ENCODE data around the gene ENTPD8.

Gene ENTPD8

GRCh38 chr9:137427454-137428310 lies 13.5 kb downstream of the ENTPD8 start:
- H3K4me1 Mint-ChIP-seq (ENCODE audit: low read depth): peaks cover 6% of the 10 kb centered on the region
- no peak overlapping the region for H3K27ac Mint-ChIP-seq
- no peaks in the 10 kb centered on the region for H3K9me3 Mint-ChIP-seq
- no peaks in the 10 kb centered on the region for H3K36me3 Mint-ChIP-seq (ENCODE audit: low read depth)
- H3K27me3 Mint-ChIP-seq: no peaks in the 10 kb centered on the region
- no peak overlapping the region for H3K4me3 Mint-ChIP-seq

- H3K27me3 Mint-ChIP-seq: no peaks in the 10 kb centered on the region
- no peak overlapping the region for H3K27ac Mint-ChIP-seq
- H3K4me3 Mint-ChIP-seq: no peak overlapping the region
- H3K9me3 Mint-ChIP-seq: no peaks in the 10 kb centered on the region
- peaks cover 18% of the 10 kb centered on the region for H3K4me1 Mint-ChIP-seq (ENCODE audit: low read depth)
- no peaks in the 10 kb centered on the region for H3K36me3 Mint-ChIP-seq (ENCODE audit: low read depth)
Observed at GRCh38 chr9:137426018-137426681, 15.0 kb downstream of the ENTPD8 start.

DNA sequence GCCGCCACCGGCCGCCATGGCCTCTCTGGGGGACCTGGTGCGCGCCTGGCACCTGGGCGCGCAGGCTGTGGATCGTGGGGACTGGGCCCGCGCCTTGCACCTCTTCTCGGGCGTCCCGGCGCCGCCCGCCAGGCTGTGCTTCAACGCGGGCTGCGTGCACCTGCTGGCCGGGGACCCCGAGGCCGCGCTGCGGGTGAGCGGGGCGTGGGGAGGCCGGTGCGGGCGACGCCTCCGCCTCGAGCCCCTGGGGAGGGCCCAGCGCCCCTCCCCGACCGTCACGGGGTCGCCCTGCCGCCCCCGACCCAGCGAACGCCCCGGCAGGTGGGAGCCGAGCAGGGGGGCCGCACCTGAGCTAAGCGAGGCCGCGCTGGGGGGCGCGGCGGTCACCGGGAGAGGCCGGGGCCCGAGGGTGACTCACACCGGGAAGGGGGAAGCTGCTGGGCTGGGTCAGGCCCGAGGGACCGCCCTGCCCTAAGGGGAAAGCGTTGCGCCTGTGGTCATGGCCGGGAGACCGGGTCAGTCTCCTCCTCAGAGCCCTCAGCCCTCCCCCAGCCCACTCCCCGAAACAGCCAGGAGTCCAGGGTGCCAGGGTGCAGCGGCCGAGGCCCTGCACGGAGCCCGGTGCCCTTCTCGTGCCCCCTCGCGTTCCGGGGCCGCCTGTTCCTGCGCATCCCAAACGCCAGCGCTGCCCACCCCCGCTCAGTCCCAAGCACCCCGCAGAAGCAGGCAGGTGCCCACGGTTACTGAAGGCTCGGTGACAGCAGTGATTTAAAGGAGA lies 17.5 kb downstream of the ENTPD8 start:
- Mint-ChIP-seq H3K27ac (no peak overlapping the region), H3K9me3 (no peaks in the 10 kb centered on the region), H3K27me3 (no peaks in the 10 kb centered on the region), H3K36me3 (ENCODE audit: low read depth) (no peaks in the 10 kb centered on the region), H3K4me1 (ENCODE audit: low read depth) (peaks cover 18% of the 10 kb centered on the region), H3K4me3 (peak overlapping the region; percentile 57)

DNA sequence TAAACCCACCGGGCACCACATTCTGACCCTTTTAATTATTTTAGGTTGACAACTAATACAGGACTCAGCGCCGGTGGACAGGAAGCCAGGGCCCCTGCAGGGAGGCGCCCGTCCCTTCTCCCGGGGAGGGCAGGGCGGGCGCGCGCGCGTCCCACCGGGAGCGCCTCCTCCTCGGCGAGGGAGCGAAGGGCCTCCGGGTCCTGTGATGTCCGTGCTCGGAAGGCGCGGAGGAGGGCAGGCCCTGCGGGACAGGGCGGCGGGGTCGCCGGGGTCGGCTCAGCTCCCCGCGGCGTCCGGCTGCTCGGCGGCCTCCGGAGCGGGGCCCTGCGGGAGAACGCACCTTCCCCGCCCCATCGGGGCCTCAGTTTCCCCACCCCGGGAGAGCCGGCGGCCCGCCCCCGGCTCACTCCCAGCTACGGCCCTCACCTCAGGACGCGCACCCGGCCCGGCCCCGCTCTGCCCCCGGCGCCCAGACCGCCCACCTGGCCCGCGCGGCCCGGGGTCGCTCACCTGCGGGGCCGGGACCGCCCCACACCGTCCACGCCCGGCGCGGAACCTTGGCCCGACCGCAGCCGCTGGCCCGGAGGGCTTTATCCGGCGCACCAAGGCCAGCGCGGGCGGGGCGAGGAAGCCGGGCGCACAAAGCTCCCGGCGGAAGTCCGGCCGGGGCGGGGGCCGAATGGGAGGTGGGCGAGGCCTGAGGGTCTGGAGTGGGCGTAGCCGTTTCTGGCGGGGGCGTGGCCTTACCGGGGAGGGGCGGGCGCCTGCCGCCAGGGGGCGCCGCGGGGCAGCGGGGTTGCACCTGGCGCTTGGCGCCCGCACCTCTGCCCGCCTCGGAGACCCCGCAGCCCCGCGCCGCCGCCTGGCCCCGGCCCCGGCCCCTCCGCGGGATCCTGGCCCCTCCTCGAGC lies 18.3 kb downstream of the ENTPD8 start, which contains the start of the genes EXD3 and NOXA1:
EXD3 (minus strand) TSS at position 559 of the 910 bp plus-strand sequence. CDS start 27,805 bp downstream, outside the sequence.
NOXA1 (plus strand) TSS at position 790 of the 910 bp plus-strand sequence. CDS start 137 bp downstream, outside the sequence.
- peak within 1 kb of the TSS; percentile 63 for H3K27ac Mint-ChIP-seq
- peak within 1 kb of the TSS; percentile 89 for H3K4me3 Mint-ChIP-seq
- H3K27me3 Mint-ChIP-seq: no peaks in the 10 kb centered on the region
- peaks cover 18% of the 10 kb centered on the region for H3K4me1 Mint-ChIP-seq (ENCODE audit: low read depth)
- no peaks in the 10 kb centered on the region for H3K36me3 Mint-ChIP-seq (ENCODE audit: low read depth)
- no peaks in the 10 kb centered on the region for H3K9me3 Mint-ChIP-seq

- Mint-ChIP-seq H3K4me3 (peak overlapping the region; percentile 89), H3K9me3 (no peaks in the 10 kb centered on the region), H3K27me3 (no peaks in the 10 kb centered on the region), H3K4me1 (ENCODE audit: low read depth) (peaks cover 18% of the 10 kb centered on the region), H3K36me3 (ENCODE audit: low read depth) (no peaks in the 10 kb centered on the region), H3K27ac (peak overlapping the region; percentile 63)
Observed at GRCh38 chr9:137421838-137422603, 19.1 kb downstream of the ENTPD8 start.

DNA sequence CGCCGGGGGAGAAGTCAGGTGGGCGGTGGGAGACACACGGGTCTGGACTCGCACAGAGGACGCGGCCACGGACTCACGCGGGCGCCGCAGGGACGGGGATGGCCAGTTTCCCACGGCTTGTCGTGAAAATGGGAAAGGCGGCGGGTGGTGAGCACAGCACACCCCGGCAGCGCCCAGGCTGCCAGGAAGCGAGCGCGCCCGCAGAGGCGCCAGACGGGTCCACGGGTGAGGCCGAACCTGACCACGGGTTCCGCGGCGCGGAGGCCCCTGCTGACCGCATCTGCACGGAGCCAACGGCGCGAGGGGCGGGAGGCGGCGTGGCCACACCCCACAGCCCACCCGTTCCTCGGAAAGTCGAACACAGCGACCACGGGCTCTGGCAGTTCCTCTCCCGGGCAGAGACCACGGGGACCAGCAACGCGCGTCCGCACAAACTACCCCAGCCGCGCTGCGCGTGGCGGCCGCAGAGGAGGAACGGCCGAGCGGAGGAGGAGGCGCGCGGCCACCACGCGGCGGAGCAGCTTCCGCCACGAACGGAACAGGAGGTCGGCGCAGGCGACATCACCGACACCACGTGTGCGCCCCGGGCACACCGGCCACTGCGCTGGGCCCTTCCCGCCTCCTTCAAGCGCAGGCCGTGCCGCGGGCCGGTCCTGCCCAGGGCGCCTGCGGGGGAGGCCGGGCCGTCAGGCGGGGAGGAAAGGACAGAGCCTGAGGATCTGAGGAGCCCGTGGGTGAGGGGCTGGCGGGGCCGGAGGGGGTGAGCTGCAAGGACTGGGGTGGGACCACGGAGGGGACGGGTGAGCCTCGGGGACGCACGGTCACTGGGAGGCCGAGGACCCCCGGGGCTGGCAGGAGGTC lies 23.8 kb downstream of the ENTPD8 start:
- H3K36me3 Mint-ChIP-seq (ENCODE audit: low read depth): no peaks in the 10 kb centered on the region
- H3K27ac Mint-ChIP-seq: no peak overlapping the region
- H3K4me1 Mint-ChIP-seq (ENCODE audit: low read depth): peaks cover 19% of the 10 kb centered on the region
- H3K4me3 Mint-ChIP-seq: peak overlapping the region; percentile 26
- H3K9me3 Mint-ChIP-seq: no peaks in the 10 kb centered on the region
- H3K27me3 Mint-ChIP-seq: no peaks in the 10 kb centered on the region

DNA sequence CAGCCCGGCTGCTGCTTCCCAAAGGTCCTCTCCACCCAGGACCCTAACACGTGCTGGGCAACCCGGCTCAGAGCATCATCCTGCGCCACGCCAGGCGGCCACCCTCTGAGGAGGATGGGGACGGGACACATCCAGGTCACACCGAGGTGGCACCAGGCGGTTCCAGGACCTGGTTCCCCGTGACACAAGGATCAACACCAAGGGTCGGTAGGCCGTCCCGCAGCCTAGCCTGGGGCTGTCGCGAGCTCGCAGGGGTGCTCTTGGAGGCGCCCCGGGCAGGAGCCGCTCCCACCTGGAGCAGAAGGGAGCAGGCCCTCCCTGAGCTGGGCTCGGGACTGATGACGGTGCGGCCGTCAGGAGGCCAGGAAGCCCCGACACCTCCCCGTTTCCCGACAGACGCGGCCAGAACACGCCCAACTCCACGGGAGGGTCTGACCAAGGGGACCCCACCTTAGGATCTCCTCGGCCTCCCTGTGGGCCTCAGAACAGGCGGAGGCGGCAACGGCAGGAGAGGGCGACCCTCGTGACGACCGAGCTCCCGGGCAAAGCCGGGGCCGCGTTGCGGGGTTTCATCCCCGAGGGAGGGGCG lies 24.5 kb downstream of the ENTPD8 start:
- Mint-ChIP-seq H3K9me3 (no peaks in the 10 kb centered on the region), H3K27me3 (no peaks in the 10 kb centered on the region), H3K4me1 (ENCODE audit: low read depth) (peaks cover 19% of the 10 kb centered on the region), H3K4me3 (no peak overlapping the region), H3K27ac (no peak overlapping the region), H3K36me3 (ENCODE audit: low read depth) (no peaks in the 10 kb centered on the region)

- H3K36me3 Mint-ChIP-seq (ENCODE audit: low read depth): no peaks in the 10 kb centered on the region
- H3K4me3 Mint-ChIP-seq: no peak overlapping the region
- peaks cover 16% of the 10 kb centered on the region for H3K4me1 Mint-ChIP-seq (ENCODE audit: low read depth)
- no peak overlapping the region for H3K27ac Mint-ChIP-seq
- H3K27me3 Mint-ChIP-seq: no peaks in the 10 kb centered on the region
- no peaks in the 10 kb centered on the region for H3K9me3 Mint-ChIP-seq
Observed at GRCh38 chr9:137416006-137416562, 25.1 kb downstream of the ENTPD8 start.

DNA sequence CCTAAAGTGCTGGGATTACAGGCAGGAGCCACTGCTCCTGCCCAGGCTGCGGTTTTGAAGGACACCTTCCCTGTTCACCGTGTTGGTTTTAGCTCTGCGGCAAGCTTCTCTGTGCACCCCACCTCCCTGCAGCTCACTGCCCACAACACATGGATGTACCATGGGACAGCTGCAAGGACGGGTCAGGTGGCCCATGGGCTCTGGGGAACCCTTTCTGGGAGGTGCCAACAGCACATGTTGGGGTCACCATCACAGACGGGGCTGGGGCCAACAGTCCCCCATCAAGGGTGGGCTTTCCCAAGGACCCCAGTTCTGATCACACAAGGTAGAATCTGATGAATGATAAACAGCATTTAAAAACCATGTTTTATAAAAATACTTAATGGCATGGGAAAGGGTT lies 25.7 kb downstream of the ENTPD8 start:
- no peak overlapping the region for H3K27ac Mint-ChIP-seq
- H3K36me3 Mint-ChIP-seq (ENCODE audit: low read depth): no peaks in the 10 kb centered on the region
- peaks cover 18% of the 10 kb centered on the region for H3K4me1 Mint-ChIP-seq (ENCODE audit: low read depth)
- no peak overlapping the region for H3K4me3 Mint-ChIP-seq
- no peaks in the 10 kb centered on the region for H3K27me3 Mint-ChIP-seq
- H3K9me3 Mint-ChIP-seq: no peaks in the 10 kb centered on the region

DNA sequence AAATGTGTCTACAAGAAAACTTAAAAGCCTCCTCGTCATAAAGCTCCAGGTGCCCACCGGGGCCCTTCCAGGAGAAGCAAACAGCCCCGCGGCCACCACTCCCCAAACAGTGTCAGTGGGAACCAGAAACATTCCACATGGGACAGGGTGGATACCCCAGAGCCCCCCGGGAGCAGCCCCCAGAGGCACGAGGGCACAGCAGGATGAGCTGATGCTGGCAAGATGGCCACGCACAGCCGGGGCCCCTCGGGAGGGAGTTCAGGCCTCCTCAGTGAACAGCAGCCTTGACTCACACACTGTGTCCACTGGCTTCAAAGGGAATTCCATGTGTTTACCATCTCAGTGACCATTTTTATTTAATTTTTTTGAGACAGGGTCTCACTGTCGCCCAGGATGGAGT lies 28.7 kb downstream of the ENTPD8 start:
- peaks cover 22% of the 10 kb centered on the region for H3K4me1 Mint-ChIP-seq (ENCODE audit: low read depth)
- no peaks in the 10 kb centered on the region for H3K9me3 Mint-ChIP-seq
- no peak overlapping the region for H3K27ac Mint-ChIP-seq
- no peaks in the 10 kb centered on the region for H3K36me3 Mint-ChIP-seq (ENCODE audit: low read depth)
- H3K4me3 Mint-ChIP-seq: no peak overlapping the region
- H3K27me3 Mint-ChIP-seq: no peaks in the 10 kb centered on the region

DNA sequence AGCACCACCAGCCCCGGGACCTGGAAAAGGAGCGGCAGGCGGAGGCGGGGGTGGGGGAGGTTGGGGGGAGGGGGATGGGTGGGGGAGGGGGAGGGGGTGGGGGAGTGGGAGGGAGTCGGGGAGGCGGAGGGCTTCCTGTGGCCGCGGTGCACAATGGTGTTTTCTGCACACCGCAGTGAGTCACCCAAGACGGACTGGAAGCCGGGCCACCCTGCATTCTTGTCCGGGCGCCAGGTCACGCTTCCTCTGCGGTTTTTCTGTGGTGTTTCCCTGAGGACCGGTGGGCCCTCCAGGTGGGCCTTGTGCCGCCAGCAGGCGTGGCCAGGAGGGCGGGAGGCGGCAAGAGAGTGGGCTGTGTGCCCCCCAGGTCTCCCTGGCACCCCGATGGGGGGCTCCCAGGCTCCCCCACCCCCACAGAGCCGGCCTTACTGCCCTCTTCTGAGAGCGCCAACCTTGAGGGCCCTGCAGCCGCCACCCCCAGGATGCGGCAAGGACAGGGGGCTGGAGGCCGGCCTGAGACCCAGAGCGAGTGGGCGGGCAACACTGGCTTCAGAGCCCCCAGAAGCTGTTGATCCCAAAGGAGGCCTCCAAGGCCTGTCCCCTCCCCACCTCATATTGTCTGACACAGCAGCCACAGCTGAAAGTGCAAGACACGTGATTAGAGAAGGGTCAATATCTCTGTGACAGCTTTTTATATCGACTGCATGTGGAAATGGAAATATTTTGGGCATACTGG lies 29.3 kb downstream of the ENTPD8 start:
- H3K27me3 Mint-ChIP-seq: no peaks in the 10 kb centered on the region
- no peak overlapping the region for H3K4me3 Mint-ChIP-seq
- no peaks in the 10 kb centered on the region for H3K9me3 Mint-ChIP-seq
- no peak overlapping the region for H3K27ac Mint-ChIP-seq
- peaks cover 22% of the 10 kb centered on the region for H3K4me1 Mint-ChIP-seq (ENCODE audit: low read depth)
- H3K36me3 Mint-ChIP-seq (ENCODE audit: low read depth): no peaks in the 10 kb centered on the region

- no peak overlapping the region for H3K4me3 Mint-ChIP-seq
Observed at GRCh38 chr9:137411260-137411644, 29.9 kb downstream of the ENTPD8 start.

More at GRCh38 chr9:137411260-137411644, 29.9 kb downstream of the ENTPD8 start:
- Mint-ChIP-seq H3K4me1 (ENCODE audit: low read depth) (peaks cover 24% of the 10 kb centered on the region), H3K27me3 (no peaks in the 10 kb centered on the region), H3K36me3 (ENCODE audit: low read depth) (no peaks in the 10 kb centered on the region), H3K9me3 (no peaks in the 10 kb centered on the region), H3K27ac (no peak overlapping the region)
